Jurkat, Clone E6-1 (cell line): Measurements from ENCODE around the gene ATIC.

Experiments used
- DNase-seq: peaks from one replicate; pipeline ENCODE4 v3.0.0-alpha.2; 2011; ENCODE audit warnings: low read depth, low spot score
- H3K4me3 ChIP-seq: 2 replicates; pipeline ENCODE4 v1.5.1; 2011; ENCODE audit warnings: mild to moderate bottlenecking, low read length, control low read depth, moderate library complexity

ATIC gene

GRCh38 chr2:215388002-215388728 lies 76.3 kb downstream of the ATIC start:
- H3K4me3 ChIP-seq: no peak overlapping the region
- no peak for DNase-seq

- DNase-seq: no peak
- no peak overlapping the region for H3K4me3 ChIP-seq
These were observed 78.7 kb downstream of the ATIC start for GRCh38 chr2:215390550-215390913.

- DNase-seq: no peak
- H3K4me3 ChIP-seq: no peak overlapping the region
These were observed 79.7 kb downstream of the ATIC start for GRCh38 chr2:215391531-215391930.

- no peak overlapping the region for H3K4me3 ChIP-seq
- DNase-seq: no peak
These were observed 80.3 kb downstream of the ATIC start for GRCh38 chr2:215392164-215392563.

GRCh38 chr2:215392687-215393270 lies 80.9 kb downstream of the ATIC start:
- no peak overlapping the region for H3K4me3 ChIP-seq
- DNase-seq: no peak

- DNase-seq: no peak
- no peak overlapping the region for H3K4me3 ChIP-seq
These were observed 82.4 kb downstream of the ATIC start for GRCh38 chr2:215394102-215394805.

- no peak overlapping the region for H3K4me3 ChIP-seq
- DNase-seq: no peak
These were observed 84.0 kb downstream of the ATIC start for GRCh38 chr2:215395687-215396460.

GRCh38 chr2:215396595-215397313 lies 84.9 kb downstream of the ATIC start:
- no peak overlapping the region for H3K4me3 ChIP-seq
- no peak for DNase-seq

- H3K4me3 ChIP-seq: no peak overlapping the region
- no peak for DNase-seq
These were observed 85.9 kb downstream of the ATIC start for GRCh38 chr2:215397632-215398341.

- DNase-seq: no peak
- no peak overlapping the region for H3K4me3 ChIP-seq
These were observed 87.3 kb downstream of the ATIC start for GRCh38 chr2:215399067-215399716.
